RWPE1 (cell line): ENCODE data around the gene THRB.

ENCODE experiments used
- CTCF ChIA-PET: fragments of 350-600 bp; sonication (Branson Sonifier 250); formaldehyde crosslinking; extraction: SDS; loops from one replicate; lab custom pipeline; 2021; lab: Yijun Ruan, JAX
- POLR2A ChIA-PET: fragments of 400-600 bp; formaldehyde crosslinking; extraction: SDS; loops from one replicate; lab custom pipeline; 2020; ENCODE audit warnings: antibody characterized with exemption; ENCODE audit not compliant: low non-redundant PET; lab: Yijun Ruan, JAX
- DNase-seq: peaks from one replicate; pipeline ENCODE4 v3.0.0; 2012; ENCODE audit warnings: low spot score
- H3K27ac ChIP-seq: fragments of 450-650 bp; 2 replicates; pipeline ENCODE4 v1.5.1; 2017
- TF ChIP-seq, protein P1 (sequence below): fragments of 450-650 bp; conservative IDR thresholded peaks from 2 replicates; pipeline ENCODE4 v1.5.1; 2017; ENCODE audit warnings: low read depth, mild to moderate bottlenecking

THRB gene

GRCh38 chr3:24195504-24196230, 299.0 kb downstream of the THRB start:
- H3K27ac ChIP-seq: no peak overlapping the region
- TF ChIP-seq, protein P1, sequence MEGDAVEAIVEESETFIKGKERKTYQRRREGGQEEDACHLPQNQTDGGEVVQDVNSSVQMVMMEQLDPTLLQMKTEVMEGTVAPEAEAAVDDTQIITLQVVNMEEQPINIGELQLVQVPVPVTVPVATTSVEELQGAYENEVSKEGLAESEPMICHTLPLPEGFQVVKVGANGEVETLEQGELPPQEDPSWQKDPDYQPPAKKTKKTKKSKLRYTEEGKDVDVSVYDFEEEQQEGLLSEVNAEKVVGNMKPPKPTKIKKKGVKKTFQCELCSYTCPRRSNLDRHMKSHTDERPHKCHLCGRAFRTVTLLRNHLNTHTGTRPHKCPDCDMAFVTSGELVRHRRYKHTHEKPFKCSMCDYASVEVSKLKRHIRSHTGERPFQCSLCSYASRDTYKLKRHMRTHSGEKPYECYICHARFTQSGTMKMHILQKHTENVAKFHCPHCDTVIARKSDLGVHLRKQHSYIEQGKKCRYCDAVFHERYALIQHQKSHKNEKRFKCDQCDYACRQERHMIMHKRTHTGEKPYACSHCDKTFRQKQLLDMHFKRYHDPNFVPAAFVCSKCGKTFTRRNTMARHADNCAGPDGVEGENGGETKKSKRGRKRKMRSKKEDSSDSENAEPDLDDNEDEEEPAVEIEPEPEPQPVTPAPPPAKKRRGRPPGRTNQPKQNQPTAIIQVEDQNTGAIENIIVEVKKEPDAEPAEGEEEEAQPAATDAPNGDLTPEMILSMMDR: no peak
- POLR2A ChIA-PET: no interaction called here
- CTCF ChIA-PET: no interaction called here
- no peak for DNase-seq

DNA sequence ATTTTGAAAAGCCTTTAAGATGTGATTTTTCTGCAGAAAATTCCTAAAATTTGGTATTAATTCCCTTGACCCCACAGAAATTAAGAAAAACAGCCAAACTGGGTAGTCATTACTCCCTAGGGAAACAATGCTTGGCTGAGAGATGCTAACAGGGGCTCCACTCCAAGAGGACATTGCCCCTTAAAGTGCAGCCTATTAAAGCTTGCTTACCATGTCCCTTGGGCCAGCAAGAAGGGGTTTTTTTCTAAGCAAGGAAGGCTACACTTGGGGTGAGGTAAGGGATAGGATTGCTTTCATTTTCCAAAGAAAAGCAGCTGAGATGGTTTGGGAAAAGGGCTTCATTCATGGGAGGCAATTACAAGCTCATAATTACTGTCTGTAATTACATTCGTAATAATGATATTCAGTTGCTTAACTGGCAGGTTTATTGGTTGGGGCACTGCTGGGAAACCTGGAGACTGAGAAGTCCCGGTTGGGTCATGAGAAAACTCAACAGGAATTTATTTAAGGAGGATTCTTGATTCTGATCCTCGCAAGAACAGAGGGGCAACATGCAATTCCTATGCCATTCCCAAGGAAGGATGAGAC, 302.1 kb downstream of the THRB start:
- H3K27ac ChIP-seq: no peak overlapping the region
- no peak for DNase-seq
- ChIA-PET CTCF (no interaction called here), POLR2A (no interaction called here)
- TF ChIP-seq, protein P1: no peak

DNA sequence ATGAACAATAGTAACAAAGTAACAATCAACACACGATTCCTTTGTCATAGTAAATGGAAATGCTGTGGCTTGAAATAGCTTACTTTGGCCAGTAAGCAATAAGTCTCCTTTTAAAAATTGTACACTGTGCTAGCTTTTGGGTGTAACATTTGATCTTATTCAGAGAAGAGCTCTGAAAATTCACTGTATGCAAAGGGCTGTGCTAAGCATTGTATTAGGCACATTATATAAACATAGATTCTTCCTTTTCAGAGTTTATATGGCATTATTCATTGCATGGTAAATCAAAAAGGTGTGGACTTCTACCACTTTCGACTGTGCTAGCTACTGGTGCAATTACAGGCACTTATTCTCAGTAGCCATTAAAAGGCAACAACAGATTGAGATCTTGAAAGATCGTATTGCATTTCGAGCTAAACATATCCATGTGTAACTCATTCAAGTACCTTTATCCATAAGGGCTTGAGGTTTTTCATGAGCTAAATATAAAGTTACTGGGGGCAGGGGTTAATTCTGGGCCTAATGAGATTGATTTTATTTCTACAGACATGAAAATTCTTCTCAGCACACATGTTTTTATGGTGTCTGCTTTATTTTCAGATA, 302.7 kb downstream of the THRB start:
- ChIA-PET CTCF (interaction anchor here (0.6 kb wide), 1 partner anchor 1635 kb away, joined by 3 read pairs; no protein-coding TSS in a partner anchor), POLR2A (interaction anchor here (0.6 kb wide), 1 partner anchor 8 kb away, joined by 3 read pairs; no protein-coding TSS in a partner anchor)
- H3K27ac ChIP-seq: no peak overlapping the region
- DNase-seq: no peak
- TF ChIP-seq, protein P1: no peak

GRCh38 chr3:24190256-24190655, 304.4 kb downstream of the THRB start:
- CTCF ChIA-PET: no interaction called here
- no peak for DNase-seq
- TF ChIP-seq, protein P1: no peak
- POLR2A ChIA-PET: no interaction called here
- no peak overlapping the region for H3K27ac ChIP-seq

DNA sequence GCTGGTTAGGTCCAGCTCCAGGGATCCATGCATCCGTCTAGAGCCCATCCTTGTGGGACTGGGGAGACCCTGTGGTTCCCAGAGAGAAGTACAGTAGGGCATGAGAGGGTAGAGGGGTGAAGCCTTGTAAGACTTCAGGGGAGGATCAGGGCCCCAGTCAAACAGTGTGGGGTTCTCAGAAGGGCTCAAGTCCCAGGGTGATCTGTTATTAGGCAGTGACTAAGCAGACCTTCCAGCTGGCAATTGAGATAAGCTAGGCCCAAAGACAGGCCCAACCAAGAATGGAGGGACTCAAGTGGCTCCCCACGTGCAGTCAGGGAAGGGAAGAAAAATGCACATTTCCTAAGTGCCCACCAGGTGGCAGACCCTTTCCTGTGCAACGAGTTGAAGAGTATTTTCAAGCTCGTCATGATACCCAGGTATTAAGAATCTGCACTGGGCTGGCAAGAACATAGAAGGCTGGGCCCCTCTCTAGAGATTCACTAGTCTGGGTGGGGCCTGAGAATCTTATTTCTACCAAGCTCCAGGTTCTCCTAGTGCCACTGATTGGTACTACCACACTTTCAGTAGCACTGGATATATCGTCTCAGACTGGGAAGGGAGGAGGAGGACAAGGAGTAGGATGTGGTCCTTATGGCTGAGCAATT, 308.8 kb downstream of the THRB start:
- ChIA-PET POLR2A (no interaction called here), CTCF (interaction anchor here (0.6 to 1.1 kb wide), 4 partner anchors 242 to 494 kb away, joined by 3 to 4 read pairs (median 3); no protein-coding TSS in a partner anchor)
- peak; percentile 40 for DNase-seq
- TF ChIP-seq, protein P1: peak; percentile 47
- no peak overlapping the region for H3K27ac ChIP-seq
